ENCODE measurements around the gene GFRA1. TPM values are rescaled to one million over a fixed set of nuclear protein-coding genes. Genes with fewer than 3 reads are reported as not detected.

Gene GFRA1
- total and polyA plus RNA-seq, 10 donors = 0.52 to 36.5 (median 4.5) TPM

DNA sequence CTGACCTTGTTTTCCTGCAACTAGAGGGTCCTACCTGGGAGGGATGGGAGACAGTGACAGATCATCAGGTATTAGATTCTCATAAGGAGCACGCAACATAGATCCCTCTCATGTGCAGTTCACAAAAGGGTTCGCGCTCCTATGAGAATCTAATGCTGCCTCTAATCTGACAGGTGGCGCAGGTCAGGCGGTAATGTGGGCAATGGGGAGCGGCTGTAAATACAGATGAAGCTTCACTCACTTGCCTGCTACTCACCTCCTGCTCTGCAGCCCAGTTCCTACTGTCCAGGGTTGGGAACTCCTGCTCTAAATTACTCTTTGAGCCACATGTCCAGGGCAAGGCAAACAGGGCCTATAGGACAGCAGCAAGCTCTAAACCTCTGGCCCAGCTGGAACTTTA lies 46.2 kb downstream of the GFRA1 start:
- TF ChIP-seq POLR2A (IDR thresholded peaks at IDR 0.05) = no peak
- TF ChIP-seq POLR2AphosphoS5 (IDR thresholded peaks at IDR 0.05) = no peak
- TF ChIP-seq, protein P1, sequence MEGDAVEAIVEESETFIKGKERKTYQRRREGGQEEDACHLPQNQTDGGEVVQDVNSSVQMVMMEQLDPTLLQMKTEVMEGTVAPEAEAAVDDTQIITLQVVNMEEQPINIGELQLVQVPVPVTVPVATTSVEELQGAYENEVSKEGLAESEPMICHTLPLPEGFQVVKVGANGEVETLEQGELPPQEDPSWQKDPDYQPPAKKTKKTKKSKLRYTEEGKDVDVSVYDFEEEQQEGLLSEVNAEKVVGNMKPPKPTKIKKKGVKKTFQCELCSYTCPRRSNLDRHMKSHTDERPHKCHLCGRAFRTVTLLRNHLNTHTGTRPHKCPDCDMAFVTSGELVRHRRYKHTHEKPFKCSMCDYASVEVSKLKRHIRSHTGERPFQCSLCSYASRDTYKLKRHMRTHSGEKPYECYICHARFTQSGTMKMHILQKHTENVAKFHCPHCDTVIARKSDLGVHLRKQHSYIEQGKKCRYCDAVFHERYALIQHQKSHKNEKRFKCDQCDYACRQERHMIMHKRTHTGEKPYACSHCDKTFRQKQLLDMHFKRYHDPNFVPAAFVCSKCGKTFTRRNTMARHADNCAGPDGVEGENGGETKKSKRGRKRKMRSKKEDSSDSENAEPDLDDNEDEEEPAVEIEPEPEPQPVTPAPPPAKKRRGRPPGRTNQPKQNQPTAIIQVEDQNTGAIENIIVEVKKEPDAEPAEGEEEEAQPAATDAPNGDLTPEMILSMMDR (IDR thresholded peaks at IDR 0.05 in 8 of 11, conservative IDR thresholded peaks at IDR 0.05 in 3 of 11) = no peak
- WGBS, 5 donors = 88 to 97% (median 95%) methylated on average over 6 of the region's 6 CpGs
- Histone ChIP-seq H3K9me3 (no peaks in the 10 kb centered on the region), H3K36me3 (no peaks in the 10 kb centered on the region), H3K27ac (no peak overlapping the region), H3K4me1 (no peaks in the 10 kb centered on the region), H3K4me3 (no peak overlapping the region), H3K27me3 (replicated peaks in 1 of 7) (no peaks in the 10 kb centered on the region)
- no peak for DNase-seq
- intact Hi-C loops (cut with DNase I; ENCODE audit: low total_unique reads) = no loop called here

GRCh38 chr10:116226053-116226452 lies 47.0 kb downstream of the GFRA1 start:
- TF ChIP-seq POLR2A (IDR thresholded peaks at IDR 0.05) (no peak), POLR2AphosphoS5 (IDR thresholded peaks at IDR 0.05) (no peak)
- TF ChIP-seq, protein P1 (IDR thresholded peaks at IDR 0.05 in 8 of 11, conservative IDR thresholded peaks at IDR 0.05 in 3 of 11) = no peak
- H3K9me3 ChIP-seq = no peaks in the 10 kb centered on the region
- no peak overlapping the region for H3K27ac ChIP-seq
- intact Hi-C loops (cut with DNase I; ENCODE audit: low total_unique reads) = no loop called here
- no peaks in the 10 kb centered on the region for H3K4me1 ChIP-seq
- no peaks in the 10 kb centered on the region for H3K27me3 ChIP-seq (replicated peaks in 1 of 7)
- no peak for DNase-seq
- no peaks in the 10 kb centered on the region for H3K36me3 ChIP-seq
- 74 to 91% (median 91%) methylated on average over 5 of the region's 5 CpGs for WGBS, 5 donors
- no peak overlapping the region for H3K4me3 ChIP-seq

DNA sequence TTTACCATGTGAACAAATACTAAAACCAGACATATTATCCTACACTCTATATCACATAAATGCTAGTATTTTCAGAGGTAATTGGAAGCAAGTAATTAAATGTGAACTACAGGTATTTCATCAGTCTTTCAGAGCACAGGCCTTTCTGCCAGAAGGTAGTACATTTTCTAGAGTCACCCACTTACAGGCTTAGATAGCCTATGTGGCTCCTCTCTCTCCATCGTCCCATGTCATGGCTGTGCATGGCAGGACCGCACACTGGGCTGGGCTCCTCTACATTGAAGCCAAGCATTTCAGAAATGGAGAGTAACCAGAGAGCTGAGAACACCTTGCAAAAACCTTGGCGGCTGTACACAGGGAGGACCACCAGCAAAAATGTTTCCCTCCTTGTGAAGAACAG lies 49.7 kb downstream of the GFRA1 start:
- Histone ChIP-seq H3K4me1 (no peaks in the 10 kb centered on the region), H3K27ac (no peak overlapping the region), H3K4me3 (no peak overlapping the region), H3K27me3 (replicated peaks in 1 of 7) (no peaks in the 10 kb centered on the region), H3K36me3 (no peaks in the 10 kb centered on the region), H3K9me3 (no peaks in the 10 kb centered on the region)
- intact Hi-C loops (cut with DNase I; ENCODE audit: low total_unique reads) = no loop called here
- no peak for DNase-seq
- TF ChIP-seq, protein P1 (IDR thresholded peaks at IDR 0.05 in 8 of 11, conservative IDR thresholded peaks at IDR 0.05 in 3 of 11) = no peak
- TF ChIP-seq POLR2A (IDR thresholded peaks at IDR 0.05) (no peak), POLR2AphosphoS5 (IDR thresholded peaks at IDR 0.05) (no peak)
- WGBS, 5 donors = 63 to 87% (median 77%) methylated on average over 3 of the region's 3 CpGs

GRCh38 chr10:116221053-116221452 lies 52.0 kb downstream of the GFRA1 start:
- Histone ChIP-seq H3K36me3 (no peaks in the 10 kb centered on the region), H3K4me3 (no peak overlapping the region), H3K9me3 (no peaks in the 10 kb centered on the region), H3K27me3 (replicated peaks in 1 of 7) (no peaks in the 10 kb centered on the region), H3K27ac (no peak overlapping the region), H3K4me1 (no peaks in the 10 kb centered on the region)
- WGBS, 5 donors = 64 to 73% (median 68%) methylated on average over 3 of the region's 3 CpGs
- no peak for DNase-seq
- no peak for TF ChIP-seq POLR2AphosphoS5 (IDR thresholded peaks at IDR 0.05)
- no peak for TF ChIP-seq POLR2A (IDR thresholded peaks at IDR 0.05)
- TF ChIP-seq, protein P1 (IDR thresholded peaks at IDR 0.05 in 8 of 11, conservative IDR thresholded peaks at IDR 0.05 in 3 of 11) = no peak
- intact Hi-C loops (cut with DNase I; ENCODE audit: low total_unique reads) = no loop called here

Measured in spleen (tissue), 11 donors.